ENCODE results near the gene GJB5. TPM values are rescaled to one million over a fixed set of nuclear protein-coding genes. Genes with fewer than 3 reads are reported as not detected.

The GJB5 gene
- total RNA-seq, 3 donors from 2014 or later = 0.73 to 1.3 TPM; not detected in 1

- Histone ChIP-seq H3K27me3 (no peaks in the 10 kb centered on the region), H3K9me3 (no peaks in the 10 kb centered on the region), H3K27ac (no peak overlapping the region), H3K4me3 (no peak overlapping the region), H3K4me1 (no peaks in the 10 kb centered on the region), H3K36me3 (no peaks in the 10 kb centered on the region)
- TF ChIP-seq POLR2AphosphoS5 (IDR thresholded peaks at IDR 0.05) (no peak), POLR2A (IDR thresholded peaks at IDR 0.05) (no peak), CTCF (IDR thresholded peaks at IDR 0.05) (no peak)
- intact Hi-C loops (cut with DNase I; ENCODE audit: low total_unique reads) = no loop called here
- no peak for DNase-seq (ENCODE audit: low spot score in 2 of 2)
Measured at GRCh38 chr1:34803770-34804169, 48.9 kb downstream of the GJB5 start.

GRCh38 chr1:34806396-34806795 lies 51.5 kb downstream of the GJB5 start:
- no peaks in the 10 kb centered on the region for H3K36me3 ChIP-seq
- no peaks in the 10 kb centered on the region for H3K4me1 ChIP-seq
- no peak overlapping the region for H3K27ac ChIP-seq
- no peaks in the 10 kb centered on the region for H3K27me3 ChIP-seq
- intact Hi-C loops (cut with DNase I; ENCODE audit: low total_unique reads) = no loop called here
- no peaks in the 10 kb centered on the region for H3K9me3 ChIP-seq
- TF ChIP-seq CTCF (IDR thresholded peaks at IDR 0.05) = no peak
- no peak for TF ChIP-seq POLR2A (IDR thresholded peaks at IDR 0.05)
- TF ChIP-seq POLR2AphosphoS5 (IDR thresholded peaks at IDR 0.05) = no peak
- H3K4me3 ChIP-seq = no peak overlapping the region
- DNase-seq (ENCODE audit: low spot score in 2 of 2) = no peak

Other genes starting within 250 kb of the GJB5 start
- under 1 TPM in 1 of 3 donors, not detected in 2; 0.15 TPM for gene GJB4, start 4.7 kb downstream of the GJB5 start, total RNA-seq
- 1 to 10 TPM in 1 of 3 donors, under 1 TPM in 1, not detected in 1; 0.33 to 1.2 TPM for gene GJB3, start 26.2 kb downstream of the GJB5 start, total RNA-seq
- gene GJA4, start 38.0 kb downstream of the GJB5 start, total RNA-seq = 10 to 100 TPM in 2 of 3 donors, 1 to 10 TPM in 1; 8.9 to 39.3 (median 18.9) TPM
- gene SMIM12, start 104.7 kb downstream of the GJB5 start, total RNA-seq = 10 to 100 TPM; 25.0 to 36.7 (median 29.6) TPM
- gene DLGAP3, start 174.6 kb downstream of the GJB5 start, total RNA-seq = under 1 TPM; 0.15 to 0.33 (median 0.16) TPM
- 10 to 100 TPM; 30.5 to 55.0 (median 37.6) TPM for gene TMEM35B, start 230.3 kb downstream of the GJB5 start, total RNA-seq

Data from breast epithelium (tissue), 4 donors.